HL-60 (cell line): ENCODE results near the gene B4GALNT4.

Experiments
- GABPA ChIP-seq: IDR thresholded peaks from 2 replicates; pipeline ENCODE4 v1.6.1; 2012; ENCODE audit warnings: low read depth
- POLR2AphosphoS5 ChIP-seq: IDR thresholded peaks from 2 replicates; pipeline ENCODE4 v1.6.1; 2012; ENCODE audit warnings: low read depth
- SPI1 ChIP-seq: IDR thresholded peaks from 2 replicates; pipeline ENCODE4 v1.6.1; 2012; ENCODE audit warnings: low read depth, mild to moderate bottlenecking, borderline replicate concordance
- TF ChIP-seq, protein P1 (sequence below): IDR thresholded peaks from one replicate; pipeline ENCODE4 v1.5.1; 2011; ENCODE audit warnings: low read length, control low read depth, inconsistent platforms; ENCODE audit not compliant: insufficient read depth
- TF ChIP-seq, protein P2 (sequence below): IDR thresholded peaks from 2 replicates; pipeline ENCODE4 v1.6.1; 2012; ENCODE audit warnings: low read depth; ENCODE audit not compliant: insufficient replicate concordance

DNA sequence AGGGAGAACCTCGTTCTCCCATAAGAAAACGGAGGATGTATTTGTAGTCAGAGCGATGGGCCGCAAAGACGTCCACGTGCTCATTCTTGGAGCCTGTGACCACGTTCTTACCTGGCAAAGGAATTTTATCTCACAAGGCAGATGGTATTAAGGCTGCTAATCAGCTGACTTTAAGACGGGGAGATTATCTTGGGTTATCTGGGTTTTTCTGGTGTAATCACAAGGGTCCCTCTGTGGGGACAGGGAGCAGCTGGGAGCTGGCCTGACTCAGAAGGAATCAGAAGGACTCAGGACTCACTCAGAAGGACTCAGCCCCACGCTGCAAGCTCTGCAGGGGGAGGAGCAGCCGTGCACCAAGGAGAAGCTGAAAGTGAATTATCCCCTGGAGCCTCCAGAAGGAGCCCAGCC lies 53.0 kb downstream of the B4GALNT4 start:
- TF ChIP-seq, protein P1, sequence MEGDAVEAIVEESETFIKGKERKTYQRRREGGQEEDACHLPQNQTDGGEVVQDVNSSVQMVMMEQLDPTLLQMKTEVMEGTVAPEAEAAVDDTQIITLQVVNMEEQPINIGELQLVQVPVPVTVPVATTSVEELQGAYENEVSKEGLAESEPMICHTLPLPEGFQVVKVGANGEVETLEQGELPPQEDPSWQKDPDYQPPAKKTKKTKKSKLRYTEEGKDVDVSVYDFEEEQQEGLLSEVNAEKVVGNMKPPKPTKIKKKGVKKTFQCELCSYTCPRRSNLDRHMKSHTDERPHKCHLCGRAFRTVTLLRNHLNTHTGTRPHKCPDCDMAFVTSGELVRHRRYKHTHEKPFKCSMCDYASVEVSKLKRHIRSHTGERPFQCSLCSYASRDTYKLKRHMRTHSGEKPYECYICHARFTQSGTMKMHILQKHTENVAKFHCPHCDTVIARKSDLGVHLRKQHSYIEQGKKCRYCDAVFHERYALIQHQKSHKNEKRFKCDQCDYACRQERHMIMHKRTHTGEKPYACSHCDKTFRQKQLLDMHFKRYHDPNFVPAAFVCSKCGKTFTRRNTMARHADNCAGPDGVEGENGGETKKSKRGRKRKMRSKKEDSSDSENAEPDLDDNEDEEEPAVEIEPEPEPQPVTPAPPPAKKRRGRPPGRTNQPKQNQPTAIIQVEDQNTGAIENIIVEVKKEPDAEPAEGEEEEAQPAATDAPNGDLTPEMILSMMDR = no peak
- TF ChIP-seq SPI1 (no peak), POLR2AphosphoS5 (no peak), GABPA (no peak)
- TF ChIP-seq, protein P2, sequence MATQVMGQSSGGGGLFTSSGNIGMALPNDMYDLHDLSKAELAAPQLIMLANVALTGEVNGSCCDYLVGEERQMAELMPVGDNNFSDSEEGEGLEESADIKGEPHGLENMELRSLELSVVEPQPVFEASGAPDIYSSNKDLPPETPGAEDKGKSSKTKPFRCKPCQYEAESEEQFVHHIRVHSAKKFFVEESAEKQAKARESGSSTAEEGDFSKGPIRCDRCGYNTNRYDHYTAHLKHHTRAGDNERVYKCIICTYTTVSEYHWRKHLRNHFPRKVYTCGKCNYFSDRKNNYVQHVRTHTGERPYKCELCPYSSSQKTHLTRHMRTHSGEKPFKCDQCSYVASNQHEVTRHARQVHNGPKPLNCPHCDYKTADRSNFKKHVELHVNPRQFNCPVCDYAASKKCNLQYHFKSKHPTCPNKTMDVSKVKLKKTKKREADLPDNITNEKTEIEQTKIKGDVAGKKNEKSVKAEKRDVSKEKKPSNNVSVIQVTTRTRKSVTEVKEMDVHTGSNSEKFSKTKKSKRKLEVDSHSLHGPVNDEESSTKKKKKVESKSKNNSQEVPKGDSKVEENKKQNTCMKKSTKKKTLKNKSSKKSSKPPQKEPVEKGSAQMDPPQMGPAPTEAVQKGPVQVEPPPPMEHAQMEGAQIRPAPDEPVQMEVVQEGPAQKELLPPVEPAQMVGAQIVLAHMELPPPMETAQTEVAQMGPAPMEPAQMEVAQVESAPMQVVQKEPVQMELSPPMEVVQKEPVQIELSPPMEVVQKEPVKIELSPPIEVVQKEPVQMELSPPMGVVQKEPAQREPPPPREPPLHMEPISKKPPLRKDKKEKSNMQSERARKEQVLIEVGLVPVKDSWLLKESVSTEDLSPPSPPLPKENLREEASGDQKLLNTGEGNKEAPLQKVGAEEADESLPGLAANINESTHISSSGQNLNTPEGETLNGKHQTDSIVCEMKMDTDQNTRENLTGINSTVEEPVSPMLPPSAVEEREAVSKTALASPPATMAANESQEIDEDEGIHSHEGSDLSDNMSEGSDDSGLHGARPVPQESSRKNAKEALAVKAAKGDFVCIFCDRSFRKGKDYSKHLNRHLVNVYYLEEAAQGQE = no peak
